Activated effector memory CD4-positive, alpha-beta T cell treated with Interleukin-2 at 50 U/mL for 16 hours (primary cell): Measurements from ENCODE around the gene OR6C75.
"Not testable (repeated sequence)": the region's sequence is repeated elsewhere in the genome, so short reads cannot be mapped to it uniquely, and the experiment has no call there.

Experiments
- DNase-seq: peaks from one replicate; pipeline ENCODE4 v3.0.0-alpha.2; 2020

OR6C75 gene

DNA sequence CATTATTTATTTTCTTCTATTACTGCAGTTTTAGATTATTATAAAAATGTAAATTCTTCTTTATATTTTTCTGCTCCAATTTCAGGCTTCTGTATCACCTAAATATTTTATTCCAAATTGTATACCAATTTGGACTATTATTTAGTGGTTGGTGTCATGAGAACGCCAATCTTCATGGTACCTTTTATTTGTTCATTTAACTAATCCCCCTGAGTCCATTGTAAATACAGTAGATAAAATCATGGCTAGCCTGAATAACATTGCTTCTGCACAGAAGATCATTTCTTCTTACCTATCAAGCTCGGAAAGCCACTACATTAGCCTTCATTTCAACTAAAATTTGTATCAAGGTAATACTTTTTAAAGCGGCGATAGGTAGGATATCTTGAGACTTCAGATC, at the start of gene OR6C75:
Gene OR6C75, plus strand, starts transcription at position 301 of the 400 bp plus-strand sequence. CDS start 2,136 bp downstream, outside the sequence.
- DNase-seq = no peak

DNA sequence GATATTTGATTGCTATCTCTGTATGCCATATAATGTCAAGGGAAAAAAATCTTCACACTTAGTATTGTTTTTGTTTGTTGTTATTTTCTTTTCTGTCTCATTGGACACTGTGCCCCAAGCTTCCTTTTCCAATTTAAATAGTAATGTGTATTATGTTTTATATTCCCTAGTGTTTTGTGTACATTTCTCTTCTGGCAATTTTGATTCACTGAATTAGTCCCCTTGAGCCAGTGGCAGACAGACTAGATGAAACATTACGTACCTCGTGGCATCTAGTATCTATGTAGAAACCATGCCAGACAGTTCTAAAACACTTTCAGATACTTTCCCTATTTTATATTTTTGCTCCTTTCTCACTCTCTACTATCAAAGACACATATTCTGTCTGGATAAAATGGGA, 48.7 kb upstream of the OR6C75 start, which contains the start of gene OR6C1:
Gene OR6C1, plus strand, starts transcription at position 301 of the 400 bp plus-strand sequence. CDS start 6,257 bp downstream, outside the sequence.
- no peak for DNase-seq

DNA sequence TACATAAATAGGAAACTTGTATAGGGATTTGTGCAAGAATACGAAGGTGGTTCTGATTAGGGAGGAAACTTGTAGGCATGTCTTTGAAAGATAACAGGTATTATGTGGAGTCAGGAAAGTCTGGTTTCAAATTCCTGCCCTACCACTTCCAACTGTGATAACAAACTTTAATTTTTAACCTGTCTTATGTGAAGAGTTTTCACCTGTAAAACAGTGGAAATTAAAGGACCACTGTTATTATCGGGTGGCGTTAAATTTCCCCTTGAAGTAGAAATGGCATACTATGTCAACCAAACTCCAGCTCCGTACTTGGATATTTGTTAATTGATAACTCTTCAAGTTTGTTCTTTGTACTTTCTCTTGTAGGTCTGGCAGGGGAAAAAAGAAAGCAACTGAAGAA, 42.6 kb upstream of the OR6C75 start:
- DNase-seq = no peak

DNA sequence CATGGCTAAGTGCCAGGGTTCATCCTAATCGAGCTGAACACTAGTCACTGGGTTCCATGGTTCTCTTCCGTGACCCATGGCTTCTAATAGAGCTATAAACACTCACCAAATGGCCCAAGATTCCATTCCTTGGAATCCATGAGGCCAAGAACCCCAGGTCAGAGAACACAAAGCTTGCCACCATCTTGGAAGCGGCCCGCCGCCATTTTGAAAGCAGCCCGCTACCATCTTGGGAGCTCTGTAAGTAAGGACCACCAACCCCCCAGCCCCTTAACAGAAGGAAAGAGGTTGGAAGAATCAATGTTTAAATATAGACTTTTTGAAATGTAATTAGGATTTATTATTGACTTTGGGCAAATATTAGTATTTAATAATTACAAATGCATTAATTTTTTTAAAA, 37.0 kb upstream of the OR6C75 start:
- DNase-seq = not testable (repeated sequence)

DNA sequence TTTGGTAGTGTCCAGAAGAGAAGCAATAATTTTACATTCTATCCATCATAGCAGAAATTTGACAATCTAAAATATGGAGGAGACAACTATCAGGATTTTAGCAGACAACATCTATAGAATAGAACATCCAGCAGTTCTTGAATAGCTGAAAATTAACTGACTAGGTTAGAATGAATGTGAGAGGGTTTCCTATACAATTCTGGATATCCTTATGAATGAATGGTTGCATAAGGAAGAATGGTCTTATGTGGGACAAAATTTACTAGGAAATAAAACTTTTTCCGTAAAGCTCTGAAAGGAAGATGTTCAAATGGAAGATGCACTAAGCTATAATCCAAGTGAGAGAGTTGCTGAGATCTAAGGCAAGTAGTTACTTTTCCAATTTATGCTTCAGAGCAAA, 32.3 kb upstream of the OR6C75 start, which contains the start of gene OR6C3:
Gene OR6C3, plus strand, starts transcription at position 301 of the 400 bp plus-strand sequence. CDS start 955 bp downstream, outside the sequence.
- DNase-seq = no peak

DNA sequence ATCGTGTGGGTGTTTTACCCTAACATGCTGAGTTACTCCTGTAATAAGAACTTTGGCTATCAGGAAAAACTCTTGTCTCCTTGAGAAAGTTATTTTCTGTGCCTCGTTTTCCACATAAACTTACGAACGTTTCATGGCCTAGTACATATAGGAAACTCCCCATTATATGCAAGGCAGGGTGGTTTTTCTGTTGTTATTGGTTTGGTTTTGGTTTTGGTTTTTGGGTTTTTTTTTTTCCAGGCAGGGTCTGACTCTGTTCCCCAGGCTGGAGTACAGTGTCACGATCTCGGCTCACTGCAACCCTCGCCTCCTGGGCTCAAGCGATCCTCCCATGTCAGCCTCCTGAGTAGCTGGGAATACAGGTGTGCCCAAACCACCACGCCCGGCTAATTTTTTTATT, 26.8 kb upstream of the OR6C75 start:
- DNase-seq = no peak

DNA sequence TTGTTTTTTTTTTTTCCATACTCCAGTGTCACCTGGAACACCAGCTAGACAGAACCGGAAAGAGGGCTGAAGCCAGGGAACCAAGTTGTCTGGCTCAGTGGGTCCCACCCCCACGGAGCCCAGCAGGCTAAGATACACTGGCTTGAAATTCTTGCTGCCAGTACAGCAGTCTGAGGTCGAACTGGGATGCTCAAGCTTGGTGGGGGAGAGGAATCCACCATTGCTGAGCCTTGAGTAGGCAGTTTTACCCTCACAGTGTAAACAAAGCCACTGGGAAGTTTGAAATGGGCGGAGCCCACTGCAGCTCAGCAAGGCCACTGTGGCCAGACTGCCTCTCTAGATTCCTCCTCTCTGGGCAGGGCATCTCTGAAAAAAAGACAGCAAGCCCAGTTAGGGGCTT, 7.4 kb upstream of the OR6C75 start:
- not testable (repeated sequence) for DNase-seq

DNA sequence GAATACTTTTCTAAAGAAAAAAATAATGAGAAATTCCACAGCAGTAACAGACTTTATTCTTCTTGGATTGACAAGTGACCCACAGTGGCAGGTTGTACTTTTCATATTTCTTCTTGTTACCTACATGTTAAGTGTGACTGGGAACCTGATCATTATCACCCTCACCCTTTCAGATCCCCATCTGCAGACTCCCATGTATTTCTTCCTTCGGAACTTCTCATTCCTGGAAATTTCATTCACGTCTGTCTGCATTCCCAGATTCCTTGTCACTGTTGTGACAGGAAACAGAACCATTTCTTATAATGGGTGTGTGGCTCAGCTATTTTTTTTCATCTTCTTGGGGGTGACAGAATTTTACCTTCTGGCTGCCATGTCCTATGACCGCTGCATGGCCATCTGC, 2.3 kb downstream of the OR6C75 start:
- no peak for DNase-seq

DNA sequence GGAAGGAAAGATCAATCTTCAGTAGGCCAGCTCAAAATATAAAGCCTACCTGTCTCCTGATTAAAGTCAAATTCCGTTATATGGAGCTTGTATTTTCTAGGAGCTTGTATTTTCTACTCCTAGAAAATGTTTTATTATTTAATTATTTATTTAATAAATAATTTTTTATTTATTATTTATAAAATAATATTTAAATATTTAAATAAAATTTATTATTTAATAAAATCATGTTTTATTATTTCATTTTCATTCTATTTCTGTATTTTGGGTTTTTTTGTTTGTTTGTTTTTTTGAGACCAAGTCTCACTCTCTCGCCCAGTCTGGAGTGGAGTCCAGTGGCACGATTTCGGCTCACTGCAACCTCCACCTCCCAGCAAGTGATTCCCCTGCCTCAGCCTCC, 9.7 kb downstream of the OR6C75 start:
- no peak for DNase-seq

DNA sequence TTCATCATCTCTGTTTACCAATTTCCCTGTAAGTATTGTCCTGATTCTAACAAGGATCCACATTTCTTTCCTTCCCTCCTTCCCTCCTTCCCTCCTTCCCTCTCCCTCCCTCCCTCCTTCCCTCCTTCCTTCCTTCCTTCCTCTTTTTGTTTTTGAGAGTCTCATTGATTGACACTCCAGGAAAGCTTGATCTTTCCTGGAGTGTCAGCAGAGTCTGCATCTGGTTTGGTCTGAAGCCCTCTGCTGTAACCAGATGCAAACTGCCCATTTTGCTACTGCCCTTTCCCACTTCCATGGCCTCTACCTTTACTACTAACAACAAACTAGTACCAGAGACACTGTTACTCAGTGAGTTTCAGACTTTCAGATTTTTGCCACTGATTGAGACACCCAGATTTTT, 23.1 kb downstream of the OR6C75 start:
- no peak for DNase-seq

DNA sequence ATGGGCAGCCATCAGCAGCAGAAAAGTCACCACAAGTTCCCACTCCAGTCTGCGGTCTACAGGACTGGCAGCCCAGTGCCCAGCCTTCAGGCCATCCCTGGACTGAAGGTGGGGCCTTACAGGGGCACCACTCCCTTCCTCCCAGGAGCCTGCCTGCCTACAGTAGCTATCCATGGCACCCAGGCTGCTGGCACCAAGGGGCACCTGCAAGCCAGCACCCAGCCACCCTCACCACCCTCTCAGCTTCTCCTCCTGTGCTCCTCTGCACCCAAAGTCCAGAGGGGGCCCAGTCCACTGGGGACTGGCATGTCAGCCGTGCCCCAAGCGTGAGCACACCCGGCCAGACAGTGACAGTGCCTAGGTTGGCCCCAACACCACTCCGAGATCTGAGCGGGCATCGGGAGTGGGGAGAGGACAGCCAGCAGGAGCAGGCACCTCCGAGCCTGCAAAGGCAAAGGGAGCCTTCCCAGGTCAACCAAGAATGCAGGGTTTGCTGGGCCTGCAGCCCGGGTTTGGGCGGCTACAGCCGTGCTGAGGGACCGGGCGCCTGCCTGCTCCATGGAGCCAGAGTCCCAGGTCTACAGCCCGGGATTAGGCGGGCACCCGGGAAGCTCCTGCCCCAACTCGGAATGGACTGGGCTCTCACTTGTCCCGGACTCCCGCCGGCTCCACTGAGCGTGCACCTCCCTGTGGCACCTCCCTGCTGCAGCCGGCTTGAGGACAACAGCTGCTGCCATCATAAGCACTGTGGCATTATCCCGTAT, 29.4 kb downstream of the OR6C75 start:
- DNase-seq = no peak

DNA sequence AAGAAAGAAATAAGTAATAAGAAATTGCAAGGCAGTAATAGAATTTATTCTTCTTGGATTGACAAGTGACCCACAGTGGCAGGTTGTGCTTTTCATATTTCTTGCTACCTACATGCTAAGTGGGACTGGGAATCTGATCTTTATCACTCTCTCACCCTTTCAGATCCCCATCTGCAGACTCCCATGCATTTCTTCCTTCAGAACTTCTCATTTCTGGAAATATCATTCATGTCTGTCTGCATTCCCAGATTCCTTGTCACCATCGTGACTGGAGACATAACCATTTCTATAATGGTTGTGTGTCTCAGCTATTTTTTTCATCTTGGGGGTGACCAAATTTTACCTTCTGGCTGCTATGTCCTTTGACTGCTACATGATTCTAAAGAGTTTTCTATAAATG, 33.6 kb downstream of the OR6C75 start:
- no peak for DNase-seq

DNA sequence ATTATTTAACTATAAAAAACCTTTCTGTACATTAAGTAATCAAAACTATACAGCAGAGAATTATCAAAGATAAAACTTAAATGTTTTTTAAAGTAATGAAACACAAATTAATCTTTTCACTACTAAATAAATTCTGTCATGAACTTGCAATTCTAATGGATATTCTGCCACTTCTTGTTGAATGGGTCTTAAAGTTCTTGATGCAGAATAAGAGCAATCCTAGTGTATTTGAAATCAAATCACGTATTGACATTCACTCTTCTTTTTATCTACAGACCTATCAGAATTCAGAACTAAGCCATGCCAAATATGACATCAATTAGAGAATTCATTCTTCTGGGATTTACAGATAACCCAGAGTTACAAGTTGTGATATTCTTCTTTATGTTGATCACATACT, 37.5 kb downstream of the OR6C75 start, which contains the start of gene OR6C65:
Gene OR6C65, plus strand, starts transcription at position 301 of the 400 bp plus-strand sequence. Its CDS starts 0 bp downstream, at position 301.
- no peak for DNase-seq

DNA sequence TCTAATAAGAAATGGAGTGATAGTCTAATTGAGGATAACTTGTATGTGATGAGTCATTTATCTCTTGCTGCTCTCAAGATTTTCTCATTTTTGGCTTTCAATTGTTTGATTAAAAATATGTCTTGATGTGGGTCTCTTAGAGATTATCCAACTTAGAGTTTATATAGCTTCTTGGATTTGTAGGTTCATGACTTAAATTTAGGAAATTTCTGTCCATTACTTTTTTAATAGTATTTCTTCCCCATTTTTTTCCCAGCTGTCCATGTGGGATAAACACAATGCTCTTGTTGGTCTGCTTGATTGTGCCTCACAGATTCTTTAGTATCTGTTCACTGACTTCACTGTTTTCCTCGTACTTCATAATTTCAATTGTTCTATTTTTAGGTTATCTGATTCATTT, 45.1 kb downstream of the OR6C75 start:
- DNase-seq = no peak

DNA sequence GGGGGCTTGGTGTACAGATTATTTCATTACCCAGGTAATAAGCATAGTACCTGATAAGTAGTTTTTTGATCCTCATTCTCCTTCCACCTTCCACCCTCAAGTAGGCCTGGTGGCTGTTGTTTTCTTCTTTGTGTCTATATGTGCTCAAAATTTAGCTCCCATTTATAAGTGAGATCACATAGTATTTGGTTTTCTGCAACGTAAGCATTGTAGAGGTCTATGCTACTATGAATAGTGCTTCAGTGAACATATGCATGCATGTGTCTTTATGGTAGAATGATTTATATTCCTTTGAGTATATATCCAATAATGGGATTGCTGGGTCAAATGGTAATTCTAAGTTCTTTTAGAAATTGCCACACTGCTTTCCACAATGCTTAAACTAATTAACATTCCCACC, 46.4 kb downstream of the OR6C75 start:
- DNase-seq = not testable (repeated sequence)

DNA sequence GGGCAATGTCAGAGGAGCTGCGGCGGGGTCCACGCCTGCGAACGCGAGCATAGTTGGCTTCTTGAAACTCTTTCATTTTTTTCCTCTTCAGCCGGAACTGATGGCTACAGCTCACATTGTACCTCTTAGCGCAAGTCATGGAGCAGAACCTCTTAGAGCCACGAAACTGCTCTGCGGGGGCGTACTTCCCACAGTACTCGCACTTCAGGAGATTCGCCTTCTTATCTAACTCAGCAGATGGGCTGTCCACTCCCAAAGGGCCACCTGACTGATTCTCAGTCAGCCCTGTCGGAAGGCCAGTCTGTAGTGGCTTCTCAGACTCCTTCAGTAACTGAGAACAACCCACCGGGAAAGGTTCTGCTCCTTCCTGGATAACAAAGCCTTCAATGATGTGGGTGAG, 49.4 kb downstream of the OR6C75 start:
- DNase-seq = not testable (repeated sequence)

DNA sequence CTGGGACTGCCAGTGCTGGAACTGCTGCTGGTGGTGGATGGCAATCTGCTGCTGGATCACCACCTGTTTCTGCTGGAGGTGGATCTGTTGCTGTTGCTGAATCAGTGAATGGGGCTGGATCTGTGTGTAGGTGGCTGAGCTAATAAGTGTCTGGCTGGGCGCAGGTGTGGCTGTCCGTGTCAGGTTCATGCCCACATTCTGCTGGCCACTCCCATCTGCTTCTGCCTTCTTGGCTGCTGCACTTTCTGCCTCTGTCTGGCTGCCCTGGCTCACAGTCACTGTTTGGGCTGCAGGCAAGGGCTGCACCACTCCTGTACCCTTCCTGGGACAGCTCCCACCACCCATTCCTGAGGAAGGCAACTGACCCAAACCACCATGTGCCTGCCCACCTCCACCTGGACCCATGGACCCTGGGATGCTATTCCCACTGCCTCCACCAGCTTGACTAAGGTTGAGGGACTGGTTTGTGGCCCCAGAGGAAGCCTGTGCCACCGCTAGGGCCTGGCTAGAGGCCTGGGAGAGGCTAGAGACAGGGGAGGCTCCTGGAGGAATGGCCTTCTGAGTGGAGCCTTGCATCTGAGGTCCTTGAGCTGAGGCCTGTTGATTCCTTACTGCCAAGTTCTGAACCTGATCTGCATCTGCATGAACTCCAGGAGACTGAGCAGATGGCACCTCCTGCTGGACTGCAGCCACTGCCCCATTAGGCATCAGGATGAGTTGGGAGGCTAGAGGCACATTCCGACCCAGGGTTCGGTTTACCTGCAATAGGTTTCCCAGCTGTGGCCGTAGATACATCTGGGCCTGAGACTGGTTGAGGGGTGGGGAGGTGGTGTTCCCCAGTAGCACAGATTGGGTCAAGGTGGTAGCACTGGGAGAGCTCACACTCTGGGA, 51.0 kb downstream of the OR6C75 start:
- not testable (repeated sequence) for DNase-seq

DNA sequence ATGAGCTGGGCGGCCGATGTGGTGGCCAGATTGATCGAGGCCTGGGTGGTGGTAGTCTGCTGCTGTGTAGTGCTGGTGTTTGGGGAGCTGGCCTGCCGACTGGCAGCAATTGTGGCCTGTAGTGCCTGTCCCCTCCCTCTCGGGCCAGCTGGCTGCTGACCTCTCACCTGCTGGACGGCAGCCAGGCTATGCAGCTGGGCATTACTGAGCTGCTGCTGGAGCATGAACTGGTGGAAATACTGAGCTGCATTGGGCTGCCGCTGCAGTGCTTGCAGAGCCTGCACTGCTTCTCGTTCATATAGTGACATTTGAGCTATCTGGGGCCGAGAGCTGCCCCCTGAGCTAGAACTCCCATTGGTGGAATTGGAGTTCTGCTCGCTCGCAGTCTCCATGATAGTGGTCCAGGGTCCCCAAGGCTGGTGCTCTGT, 51.6 kb downstream of the OR6C75 start:
- not testable (repeated sequence) for DNase-seq

DNA sequence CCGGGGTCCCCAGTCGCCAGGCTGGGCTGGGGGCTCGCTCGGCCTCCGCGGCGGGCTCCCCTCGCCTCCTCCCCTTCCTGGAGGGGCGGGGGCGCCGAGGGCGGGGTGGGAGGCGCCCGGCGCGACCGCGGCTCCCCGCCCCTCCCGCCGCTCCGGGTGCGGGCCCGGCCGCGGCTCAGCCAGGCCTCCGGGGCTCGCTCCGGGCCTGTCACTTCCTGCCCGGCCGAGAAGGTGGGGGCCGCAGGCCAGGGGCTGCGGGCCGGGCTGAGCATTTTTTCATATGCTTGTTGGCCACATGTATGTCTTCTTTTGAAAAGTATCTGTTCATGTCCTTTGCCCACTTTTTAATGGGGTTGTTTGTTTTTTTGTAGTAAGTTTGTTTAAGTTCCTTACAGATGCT, 52.1 kb downstream of the OR6C75 start:
- DNase-seq = not testable (repeated sequence)

DNA sequence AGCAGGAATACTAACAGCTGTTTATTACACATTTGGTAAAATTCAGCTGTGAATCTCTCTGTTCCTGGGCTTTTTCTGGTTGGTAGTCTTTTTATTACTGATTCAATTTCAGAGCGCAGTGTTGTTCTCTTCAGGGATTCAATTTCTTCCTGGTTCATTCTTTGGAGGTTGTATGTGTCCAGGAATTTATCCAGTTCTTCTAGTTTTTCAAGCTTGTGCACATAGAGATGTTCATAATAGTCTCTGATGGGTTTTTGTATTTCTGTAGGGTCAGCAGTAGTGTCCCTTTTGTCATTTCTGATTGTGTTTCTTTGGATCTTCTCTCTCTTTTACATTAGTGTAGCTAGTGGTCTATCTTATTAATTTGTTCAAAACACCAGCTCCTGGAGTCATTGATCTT, 54.2 kb downstream of the OR6C75 start:
- no peak for DNase-seq
